ENCODE results near the gene SLC66A3. TPM values are rescaled to one million over a fixed set of nuclear protein-coding genes. Genes with fewer than 3 reads are reported as not detected.
"Not testable (repeated sequence)": the region's sequence is repeated elsewhere in the genome, so short reads cannot be mapped to it uniquely, and the experiment has no call there.

Gene SLC66A3
- total RNA-seq, 1 donor from 2014 or later: 14.3 TPM

GRCh38 chr2:11161747-11162146, 6.5 kb downstream of the SLC66A3 start:
- Histone ChIP-seq H3K4me2 (ENCODE audit: low read length) (no peak overlapping the region), H3K27ac (ENCODE audit: low read depth, low read length) (no peak overlapping the region), H3K27me3 (ENCODE audit: insufficient read depth, low read length) (no peaks in the 10 kb centered on the region), H3K4me3 (ENCODE audit: insufficient read depth, low read depth, low read length) (no peak overlapping the region), H3K9me3 (ENCODE audit: insufficient read depth, low read depth, low read length) (no peaks in the 10 kb centered on the region), H4K20me1 (ENCODE audit: insufficient read depth, low read length) (no peaks in the 10 kb centered on the region), H3K79me2 (ENCODE audit: insufficient read depth, low read length) (no peaks in the 10 kb centered on the region), H2AFZ (ENCODE audit: low read depth, low read length) (no peak overlapping the region), H3K9ac (ENCODE audit: low read length) (no peak overlapping the region), H3K36me3 (ENCODE audit: insufficient read depth, low read length) (no peaks in the 10 kb centered on the region), H3K4me1 (ENCODE audit: insufficient read depth, low read length) (no peaks in the 10 kb centered on the region)
- no peak overlapping the region for H3K27ac Mint-ChIP-seq (ENCODE audit: unreplicated experiment)
- TF ChIP-seq CTCF (IDR thresholded peaks at IDR 0.05; ENCODE audit: insufficient read depth, low read depth, low read length): no peak
- TF ChIP-seq EZH2 (IDR thresholded peaks at IDR 0.05; ENCODE audit: insufficient read depth, low read length): no peak
- no peak for DNase-seq (ENCODE audit: low read depth)
- H3K4me1 Mint-ChIP-seq (ENCODE audit: low read depth, unreplicated experiment): peaks cover 2% of the 10 kb centered on the region
- H3K9me3 Mint-ChIP-seq (ENCODE audit: unreplicated experiment): no peaks in the 10 kb centered on the region
- H3K27me3 Mint-ChIP-seq (ENCODE audit: low read depth, unreplicated experiment): peaks cover 6% of the 10 kb centered on the region
- no peak for FAIRE-seq
- no peak overlapping the region for H3K4me3 Mint-ChIP-seq (ENCODE audit: unreplicated experiment)
- H3K36me3 Mint-ChIP-seq (ENCODE audit: low read depth, unreplicated experiment): peaks cover 4% of the 10 kb centered on the region

DNA sequence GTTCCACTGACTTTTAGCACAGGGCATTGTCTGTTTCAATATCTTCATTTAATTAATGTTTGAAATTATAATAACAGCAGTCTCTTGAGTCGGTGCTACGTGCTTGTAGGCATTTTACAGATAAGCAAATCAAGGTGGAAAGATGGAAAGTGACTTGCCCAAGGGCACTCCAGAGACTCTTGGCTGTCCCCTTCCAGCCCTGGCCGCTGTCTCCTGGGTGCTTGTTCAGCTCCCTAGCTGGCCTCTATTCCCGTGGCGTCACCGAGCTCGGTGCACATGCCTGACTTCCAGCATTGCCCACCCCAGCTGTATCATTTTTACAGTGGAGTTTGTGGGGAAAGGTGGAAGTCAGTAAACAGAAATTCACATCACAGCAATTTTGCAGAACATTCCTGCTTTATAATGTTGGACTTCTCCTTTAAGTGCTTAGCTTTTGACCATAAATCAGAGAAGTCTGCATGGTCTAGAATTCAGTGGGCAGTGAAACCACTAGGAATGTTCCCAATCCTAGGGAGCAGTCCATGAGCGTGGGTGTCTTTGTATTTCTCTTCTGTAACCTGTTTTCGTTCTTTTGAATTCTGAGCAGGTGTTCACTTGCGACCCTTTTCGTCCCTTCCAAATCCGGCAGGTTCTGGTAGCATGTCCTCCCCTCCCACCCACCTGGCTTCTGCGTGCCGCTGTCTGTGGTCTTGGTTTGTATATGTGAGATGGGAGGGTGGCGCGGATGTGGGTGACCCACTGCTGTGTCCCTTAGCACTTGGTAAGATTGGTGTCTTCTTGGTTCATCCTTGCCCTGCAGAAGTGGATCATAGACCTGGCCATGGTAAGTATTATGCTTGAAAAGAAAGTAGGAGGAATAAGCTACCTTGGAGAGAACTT, 8.4 kb downstream of the SLC66A3 start:
- H3K4me3 ChIP-seq (ENCODE audit: insufficient read depth, low read depth, low read length): no peak overlapping the region
- FAIRE-seq (no peak), DNase-seq (ENCODE audit: low read depth) (peak; percentile 30)
- TF ChIP-seq CTCF (IDR thresholded peaks at IDR 0.05; ENCODE audit: insufficient read depth, low read depth, low read length) (no peak), EZH2 (IDR thresholded peaks at IDR 0.05; ENCODE audit: insufficient read depth, low read length) (no peak)
- no peaks in the 10 kb centered on the region for H3K4me1 ChIP-seq (ENCODE audit: insufficient read depth, low read length)
- H3K4me3 Mint-ChIP-seq (ENCODE audit: unreplicated experiment): no peak overlapping the region
- no peaks in the 10 kb centered on the region for H3K79me2 ChIP-seq (ENCODE audit: insufficient read depth, low read length)
- no peak overlapping the region for H2AFZ ChIP-seq (ENCODE audit: low read depth, low read length)
- no peaks in the 10 kb centered on the region for H3K36me3 ChIP-seq (ENCODE audit: insufficient read depth, low read length)
- H3K4me1 Mint-ChIP-seq (ENCODE audit: low read depth, unreplicated experiment): peaks cover 2% of the 10 kb centered on the region
- H3K27ac ChIP-seq (ENCODE audit: low read depth, low read length): no peak overlapping the region
- no peaks in the 10 kb centered on the region for H3K9me3 ChIP-seq (ENCODE audit: insufficient read depth, low read depth, low read length)
- peaks cover 4% of the 10 kb centered on the region for H3K36me3 Mint-ChIP-seq (ENCODE audit: low read depth, unreplicated experiment)
- no peak overlapping the region for H3K9ac ChIP-seq (ENCODE audit: low read length)
- no peak overlapping the region for H3K27ac Mint-ChIP-seq (ENCODE audit: unreplicated experiment)
- no peaks in the 10 kb centered on the region for H4K20me1 ChIP-seq (ENCODE audit: insufficient read depth, low read length)
- no peaks in the 10 kb centered on the region for H3K27me3 ChIP-seq (ENCODE audit: insufficient read depth, low read length)
- peaks cover 4% of the 10 kb centered on the region for H3K27me3 Mint-ChIP-seq (ENCODE audit: low read depth, unreplicated experiment)
- H3K4me2 ChIP-seq (ENCODE audit: low read length): no peak overlapping the region
- H3K9me3 Mint-ChIP-seq (ENCODE audit: unreplicated experiment): peaks cover 4% of the 10 kb centered on the region

DNA sequence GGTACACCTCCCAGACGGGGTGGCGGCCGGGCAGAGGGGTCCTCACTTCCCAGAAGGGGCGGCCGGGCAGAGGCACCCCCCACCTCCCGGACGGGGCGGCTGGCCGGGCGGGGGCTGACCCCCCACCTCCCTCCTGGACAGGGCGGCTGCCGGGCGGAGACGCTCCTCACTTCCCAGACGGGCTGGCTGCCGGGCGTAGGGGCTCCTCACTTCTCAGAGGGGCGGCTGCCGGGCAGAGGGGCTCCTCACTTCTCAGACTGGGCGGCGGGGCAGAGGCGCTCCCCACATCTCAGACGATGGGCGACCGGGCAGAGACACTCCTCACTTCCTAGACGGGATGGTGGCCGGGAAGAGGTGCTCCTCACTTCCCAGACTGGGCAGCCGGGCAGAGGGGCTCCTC, 9.8 kb downstream of the SLC66A3 start:
- not testable (repeated sequence) for H3K4me3 Mint-ChIP-seq (ENCODE audit: unreplicated experiment)

More for the DNA sequence above, 9.8 kb downstream of the SLC66A3 start:
- not testable (repeated sequence) for DNase-seq (ENCODE audit: low read depth); H4K20me1 ChIP-seq (ENCODE audit: insufficient read depth, low read length); H3K27ac ChIP-seq (ENCODE audit: low read depth, low read length); H3K27me3 Mint-ChIP-seq (ENCODE audit: low read depth, unreplicated experiment); H3K27ac Mint-ChIP-seq (ENCODE audit: unreplicated experiment); H3K9me3 Mint-ChIP-seq (ENCODE audit: unreplicated experiment); H3K9me3 ChIP-seq (ENCODE audit: insufficient read depth, low read depth, low read length); H3K4me1 ChIP-seq (ENCODE audit: insufficient read depth, low read length); H3K36me3 ChIP-seq (ENCODE audit: insufficient read depth, low read length); H2AFZ ChIP-seq (ENCODE audit: low read depth, low read length); H3K4me2 ChIP-seq (ENCODE audit: low read length); FAIRE-seq; H3K4me3 ChIP-seq (ENCODE audit: insufficient read depth, low read depth, low read length); H3K9ac ChIP-seq (ENCODE audit: low read length); H3K27me3 ChIP-seq (ENCODE audit: insufficient read depth, low read length); H3K36me3 Mint-ChIP-seq (ENCODE audit: low read depth, unreplicated experiment); H3K79me2 ChIP-seq (ENCODE audit: insufficient read depth, low read length)
- peaks cover 11% of the 10 kb centered on the region for H3K4me1 Mint-ChIP-seq (ENCODE audit: low read depth, unreplicated experiment)

Measured in astrocyte (in vitro differentiated cells and primary cell).